ENCODE data around the gene TAS2R3. TPM values are rescaled to one million over a fixed set of nuclear protein-coding genes. Genes with fewer than 3 reads are reported as not detected.

The TAS2R3 gene
- polyA plus RNA-seq, 1 donor (not counting 4 experiments of a cell fraction or from before 2014, with no cell fraction given) = 0.51 TPM

- Histone ChIP-seq H3K9me1 (ENCODE audit: control insufficient read depth, extremely low read depth, insufficient read depth, low read length) (no peaks in the 10 kb centered on the region), H3K4me3 (ENCODE audit: control insufficient read depth in 2 of 3, extremely low read depth in 1 of 3, insufficient read depth in 2 of 3, low read depth in 1 of 3, low read length in 3 of 3) (peak overlapping the region; percentile 94 to 100 (median 96)), H3K79me2 (ENCODE audit: control insufficient read depth, insufficient read depth, low read length) (peaks cover 40% of the 10 kb centered on the region), H2AFZ (ENCODE audit: control insufficient read depth, low read length) (peak overlapping the region; percentile 96), H3K27ac (ENCODE audit: control insufficient read depth, insufficient read depth, low read length) (peak overlapping the region; percentile 87), H3K9me3 (ENCODE audit: control insufficient read depth, low read depth, low read length) (no peaks in the 10 kb centered on the region), H3K4me2 (ENCODE audit: control insufficient read depth, extremely low read depth, insufficient read depth, low read depth, low read length) (peak overlapping the region; percentile 93), H3K36me3 (ENCODE audit: control insufficient read depth in 2 of 2, extremely low read depth in 1 of 2, insufficient read depth in 2 of 2, low read length in 2 of 2) (peaks cover 12 to 14% of the 10 kb centered on the region in 2 experiments), H4K20me1 (ENCODE audit: control insufficient read depth, extremely low read depth, insufficient read depth, low read length) (no peaks in the 10 kb centered on the region), H3K9ac (ENCODE audit: control insufficient read depth, extremely low read depth, insufficient read depth, low read length) (peak overlapping the region; percentile 91), H3K27me3 (ENCODE audit: control insufficient read depth, extremely low read depth, insufficient read depth, low read length) (no peaks in the 10 kb centered on the region), H3K4me1 (ENCODE audit: control insufficient read depth, extremely low read depth, insufficient read depth, low read length) (peaks cover 16% of the 10 kb centered on the region)
- DNase-seq (ENCODE audit: low read depth, low spot score) (no peak), FAIRE-seq (no peak)
- dilution Hi-C loops (cut with MboI; ENCODE audit: extremely low pct_ligation_motif_present, low sequenced_read_pairs) = no loop called here
- TF ChIP-seq CTCF (optimal IDR thresholded peaks at IDR 0.05 in 1 of 3, IDR thresholded peaks at IDR 0.05 in 1 of 3, conservative IDR thresholded peaks at IDR 0.05 in 1 of 3; ENCODE audit: extremely low read depth in 1 of 3, insufficient read depth in 2 of 3, low read length in 3 of 3) = no peak
- no peak for TF ChIP-seq EZH2 (IDR thresholded peaks at IDR 0.05; ENCODE audit: low read length)
Measured at GRCh38 chr7:141738592-141739013, 25.3 kb upstream of the TAS2R3 start.

- Histone ChIP-seq H2AFZ (ENCODE audit: control insufficient read depth, low read length) (no peak overlapping the region), H3K4me2 (ENCODE audit: control insufficient read depth, extremely low read depth, insufficient read depth, low read depth, low read length) (peak overlapping the region; percentile 93), H3K4me3 (ENCODE audit: control insufficient read depth in 2 of 3, extremely low read depth in 1 of 3, insufficient read depth in 2 of 3, low read depth in 1 of 3, low read length in 3 of 3) (peak overlapping the region; percentile 94 to 100 (median 96)), H3K36me3 (ENCODE audit: control insufficient read depth in 2 of 2, extremely low read depth in 1 of 2, insufficient read depth in 2 of 2, low read length in 2 of 2) (peaks cover 14 to 18% of the 10 kb centered on the region in 2 experiments), H4K20me1 (ENCODE audit: control insufficient read depth, extremely low read depth, insufficient read depth, low read length) (no peaks in the 10 kb centered on the region), H3K9ac (ENCODE audit: control insufficient read depth, extremely low read depth, insufficient read depth, low read length) (peak overlapping the region; percentile 91), H3K27me3 (ENCODE audit: control insufficient read depth, extremely low read depth, insufficient read depth, low read length) (no peaks in the 10 kb centered on the region), H3K27ac (ENCODE audit: control insufficient read depth, insufficient read depth, low read length) (peak overlapping the region; percentile 87), H3K9me3 (ENCODE audit: control insufficient read depth, low read depth, low read length) (no peaks in the 10 kb centered on the region), H3K79me2 (ENCODE audit: control insufficient read depth, insufficient read depth, low read length) (peaks cover 40% of the 10 kb centered on the region), H3K9me1 (ENCODE audit: control insufficient read depth, extremely low read depth, insufficient read depth, low read length) (no peaks in the 10 kb centered on the region), H3K4me1 (ENCODE audit: control insufficient read depth, extremely low read depth, insufficient read depth, low read length) (peaks cover 16% of the 10 kb centered on the region)
- no peak for FAIRE-seq
- dilution Hi-C loops (cut with MboI; ENCODE audit: extremely low pct_ligation_motif_present, low sequenced_read_pairs) = no loop called here
- no peak for TF ChIP-seq EZH2 (IDR thresholded peaks at IDR 0.05; ENCODE audit: low read length)
- TF ChIP-seq CTCF (optimal IDR thresholded peaks at IDR 0.05 in 1 of 3, IDR thresholded peaks at IDR 0.05 in 1 of 3, conservative IDR thresholded peaks at IDR 0.05 in 1 of 3; ENCODE audit: extremely low read depth in 1 of 3, insufficient read depth in 2 of 3, low read length in 3 of 3) = no peak
- no peak for DNase-seq (ENCODE audit: low read depth, low spot score)
Measured at GRCh38 chr7:141739250-141739649, 24.6 kb upstream of the TAS2R3 start.
